HG03064 (cell line): ENCODE measurements around the gene TOR1A.

Source experiments
- ATAC-seq: cut with Tn5 transposase; IDR thresholded peaks from one replicate; pipeline ENCODE4 v1.9.1; 2021; ENCODE audit warnings: low read depth; ENCODE audit not compliant: unreplicated experiment

The TOR1A gene

GRCh38 chr9:129852579-129852978, 28.6 kb upstream of the TOR1A start:
- no peak for ATAC-seq

- no peak for ATAC-seq
Observed at GRCh38 chr9:129851821-129852220, 27.9 kb upstream of the TOR1A start.

GRCh38 chr9:129850821-129851550, 27.1 kb upstream of the TOR1A start:
- ATAC-seq, result no peak

GRCh38 chr9:129849901-129850300, 26.0 kb upstream of the TOR1A start:
- no peak for ATAC-seq

GRCh38 chr9:129848712-129849441, 24.9 kb upstream of the TOR1A start:
- ATAC-seq, result no peak

GRCh38 chr9:129845373-129845772, 21.4 kb upstream of the TOR1A start:
- ATAC-seq, result no peak

GRCh38 chr9:129841071-129841470, 17.1 kb upstream of the TOR1A start:
- ATAC-seq, result no peak

GRCh38 chr9:129840034-129840433, 16.1 kb upstream of the TOR1A start:
- ATAC-seq, result no peak

GRCh38 chr9:129839324-129840023, 15.5 kb upstream of the TOR1A start:
- no peak for ATAC-seq

- ATAC-seq, result no peak
Observed at GRCh38 chr9:129838707-129839259, 14.8 kb upstream of the TOR1A start.

- no peak for ATAC-seq
Observed at GRCh38 chr9:129836311-129837007, 12.5 kb upstream of the TOR1A start.

GRCh38 chr9:129835860-129836223, 11.9 kb upstream of the TOR1A start:
- ATAC-seq, result no peak

- ATAC-seq, result peak; percentile 83
Observed at GRCh38 chr9:129835128-129835859, 11.4 kb upstream of the TOR1A start, which contains the start of the genes C9orf78 and USP20. Gene C9orf78 (minus strand): TSS chr9:129835275. CDS start chr9:129835221, 54 bp downstream. Gene USP20 (plus strand): TSS chr9:129835458. CDS start chr9:129852556, 17,098 bp downstream.

- peak; percentile 19 for ATAC-seq
Observed at GRCh38 chr9:129834489-129835127, 10.7 kb upstream of the TOR1A start.

GRCh38 chr9:129832982-129833381, 9.0 kb upstream of the TOR1A start:
- ATAC-seq, result no peak

- no peak for ATAC-seq
Observed at GRCh38 chr9:129828969-129829368, 5.0 kb upstream of the TOR1A start.

- ATAC-seq, result no peak
Observed at GRCh38 chr9:129828051-129828450, 4.1 kb upstream of the TOR1A start.

- no peak for ATAC-seq
Observed at GRCh38 chr9:129826759-129827158, 2.8 kb upstream of the TOR1A start.

GRCh38 chr9:129826344-129826743, 2.4 kb upstream of the TOR1A start:
- no peak for ATAC-seq
